Ramos (cell line): ENCODE results near the gene GSTT4.
"Not testable (repeated sequence)": the region's sequence is repeated elsewhere in the genome, so short reads cannot be mapped to it uniquely, and the experiment has no call there.

Source experiments
- in situ Hi-C: fragments of 300-500 bp; cut with MboI; formaldehyde crosslinking; loops from one replicate; pipeline ENCODE4 v1.14.3; 2022; ENCODE audit warnings: low sequenced_read_pairs; ENCODE audit not compliant: unreplicated experiment

GSTT4 gene

DNA sequence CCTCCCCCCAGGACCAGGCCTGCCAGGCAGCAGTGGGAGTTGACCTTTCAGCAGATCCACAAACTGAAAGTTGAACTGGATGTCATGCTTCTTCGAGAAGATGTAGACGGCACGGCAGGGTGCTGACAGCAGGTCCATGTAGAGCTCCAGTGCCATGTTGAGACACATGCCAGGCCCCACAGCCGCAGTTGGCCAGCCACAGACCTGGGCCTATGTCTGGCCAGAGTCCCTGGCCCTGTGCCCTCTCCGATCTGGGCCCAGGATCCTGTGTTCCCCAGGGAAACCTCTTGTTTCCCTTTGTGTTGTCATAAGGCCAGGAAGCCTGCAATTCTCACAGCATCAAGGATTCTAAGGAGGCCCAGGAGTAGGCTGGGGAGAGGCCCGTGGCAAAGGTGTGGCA, at the start of gene GSTT4:
GSTT4 (minus strand) TSS at position 253 of the 400 bp plus-strand sequence; CDS start at position 156, 97 bp downstream.
- in situ Hi-C loops: no loop called here

DNA sequence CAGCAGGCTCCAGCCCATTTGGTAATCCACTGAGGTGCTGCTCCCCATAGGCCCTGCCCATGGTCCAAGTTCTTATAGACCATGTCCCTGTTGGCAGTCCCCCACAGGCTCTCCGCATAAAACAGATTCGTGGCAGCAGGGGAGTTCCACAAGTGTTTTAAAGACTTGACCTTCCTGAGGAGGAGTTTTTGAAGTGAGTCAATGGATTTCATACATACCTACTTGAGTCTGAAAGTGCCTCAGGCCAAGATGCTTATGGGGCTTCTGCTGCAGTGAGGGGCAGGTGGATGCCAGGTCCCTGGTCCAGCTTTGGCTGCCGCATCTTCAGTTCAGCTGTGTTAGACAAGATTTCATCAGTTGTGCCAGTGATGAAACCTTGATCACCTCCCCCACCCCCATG, 49.1 kb upstream of the GSTT4 start:
- in situ Hi-C loops: no loop called here

DNA sequence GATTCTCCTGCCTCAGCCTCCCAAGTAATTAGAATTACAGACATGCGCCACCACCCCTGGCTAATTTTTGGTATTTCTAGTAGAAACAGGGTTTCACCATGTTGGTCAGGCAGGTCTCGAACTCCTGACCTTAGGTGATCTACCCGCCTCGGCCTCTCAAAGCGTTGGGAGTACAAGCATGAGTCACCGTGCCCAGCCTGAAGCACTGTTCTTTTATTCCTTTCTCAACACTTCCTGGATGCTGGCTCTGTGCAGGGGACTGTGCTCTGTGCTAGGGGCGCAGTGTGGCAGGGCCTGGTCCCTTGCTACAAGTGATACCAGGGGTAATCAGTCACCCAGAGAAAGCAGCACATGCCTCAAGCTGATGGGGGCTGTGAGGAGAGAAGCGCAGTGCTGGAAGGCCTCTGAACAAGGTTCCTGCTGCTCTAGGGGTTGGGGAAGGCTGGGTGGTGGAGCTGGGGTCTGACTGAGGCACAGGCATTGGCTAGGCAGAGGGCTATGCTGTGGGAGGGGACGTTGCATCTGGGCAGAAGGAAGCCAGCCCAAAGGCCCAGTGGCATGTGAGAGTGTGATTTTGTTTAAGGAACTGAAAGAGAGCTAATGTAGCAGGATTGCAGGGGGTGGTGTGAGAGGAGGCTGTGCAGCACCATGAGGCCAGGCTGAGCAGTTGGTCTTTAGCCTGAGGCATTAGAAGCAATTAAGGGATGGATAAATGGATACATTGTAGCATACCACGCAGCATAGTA, 48.4 kb upstream of the GSTT4 start:
- in situ Hi-C loops: no loop called here

DNA sequence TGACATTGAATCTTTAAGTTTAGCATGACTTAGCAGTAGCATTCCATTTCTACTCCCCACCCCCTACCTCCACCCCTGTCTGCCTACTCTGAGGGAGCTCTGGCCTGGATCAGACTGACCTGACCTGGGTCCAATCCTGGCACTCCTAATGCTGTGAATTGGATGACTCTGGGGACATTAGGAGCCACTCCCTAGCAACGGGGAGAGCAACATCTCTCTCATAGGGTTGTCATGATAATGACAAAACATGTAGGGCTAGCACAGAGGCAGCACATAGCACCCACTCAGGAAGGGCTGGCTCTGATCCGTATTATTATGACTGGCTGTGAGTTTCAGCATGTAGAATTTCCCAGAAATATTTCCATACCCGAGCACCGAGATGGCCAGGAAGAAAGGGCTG, 46.3 kb upstream of the GSTT4 start:
- in situ Hi-C loops: no loop called here

DNA sequence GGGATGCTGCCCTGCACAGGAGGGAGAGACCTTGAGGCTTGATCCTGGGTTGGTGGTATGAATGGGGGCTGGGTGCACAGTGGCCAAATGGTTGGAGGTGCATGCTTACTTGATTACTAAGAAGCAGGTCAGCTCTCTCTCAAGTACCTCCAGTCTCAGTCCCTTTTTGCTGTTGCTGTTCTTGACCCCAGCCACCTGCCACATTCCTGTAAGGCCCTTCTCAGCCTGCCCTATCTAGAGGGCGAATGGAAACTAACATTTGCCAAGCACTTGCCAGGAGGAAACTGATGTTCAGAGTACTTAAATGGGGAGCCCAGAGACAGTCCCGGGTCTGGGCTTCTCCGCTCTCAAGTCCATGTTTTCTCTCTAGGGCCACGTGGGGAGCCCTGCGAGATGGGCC, 45.8 kb upstream of the GSTT4 start:
- in situ Hi-C loops: no loop called here

- in situ Hi-C loops: no loop called here
These were observed 44.7 kb upstream of the GSTT4 start for GRCh38 chr22:24049978-24050377.

- in situ Hi-C loops: no loop called here
These were observed 44.0 kb upstream of the GSTT4 start for GRCh38 chr22:24049211-24049610.

DNA sequence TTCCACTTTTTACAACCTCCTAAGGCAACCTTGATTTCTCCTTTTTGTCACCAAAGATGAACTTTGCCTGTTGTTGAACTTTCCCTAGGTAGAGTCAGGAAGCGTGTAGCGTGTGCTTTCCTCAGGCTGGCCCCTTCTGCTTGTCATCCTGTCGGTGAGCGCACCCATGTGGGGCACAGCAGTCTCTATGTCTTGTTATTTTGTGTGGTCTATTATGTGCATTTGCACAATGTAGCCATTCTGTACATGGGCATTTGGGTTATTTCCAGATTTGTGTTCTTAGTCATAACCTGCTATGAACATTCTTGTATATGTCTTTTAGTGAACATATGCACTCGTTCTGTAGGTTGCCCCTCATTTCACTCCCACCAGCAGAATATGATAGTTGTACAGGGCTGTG, 40.8 kb upstream of the GSTT4 start:
- in situ Hi-C loops: no loop called here

DNA sequence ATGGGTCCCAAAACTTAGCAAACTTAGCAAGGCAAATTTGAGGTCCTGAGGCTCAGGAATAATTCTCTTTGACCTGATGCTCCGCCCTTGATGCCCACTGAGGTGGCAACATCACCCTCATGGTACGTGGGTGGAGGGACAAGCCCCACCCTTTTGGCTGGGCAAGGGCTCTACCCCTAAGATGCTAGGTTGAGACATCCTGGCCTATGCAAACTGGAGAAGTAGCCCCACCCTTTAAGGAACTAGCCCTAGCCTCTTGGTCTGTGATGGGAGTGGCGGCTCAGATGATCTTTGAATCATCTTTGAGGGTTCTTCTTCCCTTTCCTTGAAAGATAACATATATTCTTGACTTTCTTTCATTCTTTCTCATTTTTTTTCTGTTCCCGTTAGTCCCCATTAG, 38.7 kb upstream of the GSTT4 start:
- in situ Hi-C loops: no loop called here

DNA sequence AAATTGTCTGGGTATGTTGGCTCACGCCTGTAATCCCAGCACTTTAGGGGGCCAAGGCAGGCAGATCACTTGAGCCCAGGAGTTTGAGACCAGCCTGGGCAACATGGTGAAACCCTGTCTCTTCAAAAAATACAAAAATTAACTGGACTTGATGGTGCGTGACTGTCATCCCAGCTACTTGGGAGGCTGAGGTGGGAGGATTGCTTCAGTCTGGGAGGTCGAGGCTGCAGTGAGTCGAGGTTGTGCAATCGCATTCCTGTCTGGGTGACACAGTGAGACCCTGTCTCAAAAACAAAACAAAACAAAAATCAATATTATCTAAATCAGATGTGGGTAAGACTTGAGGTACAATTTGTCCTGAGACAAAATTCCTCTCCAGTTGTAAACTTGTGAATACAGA, 38.2 kb upstream of the GSTT4 start:
- in situ Hi-C loops: not testable (repeated sequence)

- in situ Hi-C loops: no loop called here
These were observed 35.7 kb upstream of the GSTT4 start for GRCh38 chr22:24040946-24041345.

DNA sequence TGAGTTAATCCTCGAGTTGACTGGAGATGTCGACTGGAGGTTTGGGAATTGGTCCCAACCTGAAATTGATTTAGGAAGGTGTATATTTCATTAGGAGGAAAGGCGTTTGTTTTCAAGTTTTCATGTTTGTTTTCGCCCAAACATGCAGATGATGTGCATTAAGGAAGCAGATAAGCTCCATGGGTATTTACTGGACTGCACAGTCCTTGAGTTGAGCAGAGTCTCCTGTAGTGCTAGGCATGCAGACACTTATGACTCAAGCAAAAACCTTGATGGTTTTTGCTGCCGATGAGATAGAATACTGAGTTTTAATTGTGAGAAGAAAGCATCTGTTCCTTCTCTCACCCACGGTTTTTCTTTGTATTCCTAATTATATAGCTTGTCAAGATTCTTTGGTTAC, 33.8 kb upstream of the GSTT4 start:
- in situ Hi-C loops: no loop called here

DNA sequence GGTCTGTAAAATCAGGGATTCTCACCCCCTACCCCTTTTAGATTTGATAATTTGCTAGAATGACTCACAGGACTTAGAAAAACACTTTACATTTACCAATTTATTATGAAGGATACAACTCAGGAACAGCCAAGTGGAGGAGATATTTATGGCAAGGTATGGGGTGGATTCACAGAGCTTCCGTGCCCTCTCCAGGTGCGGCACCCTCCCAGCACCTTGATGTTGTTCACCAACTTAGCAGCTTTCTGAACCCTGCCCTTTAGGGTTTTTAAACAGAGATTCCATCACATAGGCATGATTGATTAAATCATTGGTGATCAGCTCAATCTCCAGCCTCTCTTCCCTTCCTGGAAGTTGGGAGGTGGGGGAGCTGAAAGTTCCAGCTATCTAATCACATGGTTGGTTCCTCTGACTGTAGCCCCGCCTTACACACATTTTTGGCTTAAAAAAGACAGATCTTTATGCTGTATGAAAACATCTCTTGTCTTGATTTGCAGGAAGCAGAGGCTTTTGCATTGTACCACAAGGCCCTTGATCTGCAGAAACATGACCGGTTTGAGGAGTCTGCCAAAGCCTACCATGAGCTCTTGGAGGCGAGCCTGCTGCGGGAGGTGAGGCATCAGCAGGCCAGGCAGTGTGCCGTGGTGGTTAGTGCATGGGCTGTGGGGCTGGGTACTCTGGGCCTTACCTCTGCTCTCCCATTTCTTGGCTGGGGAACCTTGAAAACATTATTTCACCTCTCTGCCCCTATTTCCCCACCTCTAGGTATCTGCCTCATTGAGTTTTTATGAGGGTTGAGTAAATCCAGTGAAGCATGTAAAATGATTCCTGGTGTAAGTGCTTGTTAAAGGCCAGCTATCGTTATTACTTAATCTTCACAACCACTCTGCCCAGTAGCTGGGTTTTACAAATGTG, 32.9 kb upstream of the GSTT4 start:
- in situ Hi-C loops: no loop called here

DNA sequence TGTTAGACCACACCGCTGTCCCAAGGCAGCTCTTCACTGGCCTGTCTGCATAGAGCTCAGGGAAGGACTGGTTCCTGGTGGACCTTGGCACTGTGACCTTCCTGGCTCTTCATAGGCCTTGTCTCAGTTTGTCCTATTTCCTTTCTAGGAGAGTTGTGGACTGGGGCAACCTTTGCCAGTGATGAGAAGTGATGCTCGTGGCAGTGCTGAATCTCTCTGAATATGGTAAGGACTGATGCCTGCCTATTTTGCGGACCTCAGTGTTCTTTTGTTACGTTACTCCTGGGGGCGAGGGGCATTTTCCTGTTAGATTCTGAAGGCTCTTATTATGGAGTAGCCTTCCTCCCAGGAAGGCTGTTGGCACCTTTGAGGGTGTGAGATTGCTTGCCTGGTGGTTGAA, 30.0 kb upstream of the GSTT4 start:
- in situ Hi-C loops: no loop called here

GRCh38 chr22:24033731-24034130, 28.5 kb upstream of the GSTT4 start:
- in situ Hi-C loops: no loop called here

- in situ Hi-C loops: no loop called here
These were observed 25.0 kb upstream of the GSTT4 start for GRCh38 chr22:24030186-24030702.

GRCh38 chr22:24029304-24029703, 24.1 kb upstream of the GSTT4 start:
- in situ Hi-C loops: no loop called here

- in situ Hi-C loops: no loop called here
These were observed 23.3 kb upstream of the GSTT4 start for GRCh38 chr22:24028533-24028932.

- in situ Hi-C loops: no loop called here
These were observed 22.7 kb upstream of the GSTT4 start for GRCh38 chr22:24027991-24028390.

DNA sequence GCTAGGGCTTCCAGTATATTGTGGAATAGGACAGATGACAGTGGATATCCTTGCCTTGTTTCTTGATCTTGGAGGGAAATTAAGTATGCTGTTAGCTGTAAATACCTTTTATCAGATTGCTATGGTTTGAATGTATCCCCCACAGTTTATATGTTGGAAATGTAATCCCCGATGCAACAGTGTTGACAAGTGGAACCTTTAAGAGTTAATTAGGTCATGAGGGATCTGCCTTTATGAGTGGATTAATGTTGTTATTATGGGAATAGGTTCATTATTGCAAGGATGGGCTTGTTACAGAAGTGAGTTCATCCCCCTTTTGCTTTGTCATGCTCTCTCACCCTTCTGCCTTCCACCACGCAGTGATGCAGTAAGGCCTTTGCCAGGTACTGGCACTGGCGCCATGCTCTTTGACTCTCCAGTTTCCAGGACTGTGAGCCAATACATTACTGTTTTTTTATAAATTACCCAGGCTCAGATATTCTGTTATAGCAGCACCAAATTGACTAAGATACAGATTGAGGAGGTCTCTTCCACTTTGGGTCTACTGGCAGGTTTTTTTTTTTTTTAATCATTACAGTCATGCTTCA, 22.2 kb upstream of the GSTT4 start:
- in situ Hi-C loops: no loop called here

GRCh38 chr22:24026733-24027132, 21.5 kb upstream of the GSTT4 start:
- in situ Hi-C loops: no loop called here
